ENCODE data around the gene SH3BP5.
A peak's percentile ranks its signal among the peaks of the same experiment; 100 is the strongest.

Gene SH3BP5

DNA sequence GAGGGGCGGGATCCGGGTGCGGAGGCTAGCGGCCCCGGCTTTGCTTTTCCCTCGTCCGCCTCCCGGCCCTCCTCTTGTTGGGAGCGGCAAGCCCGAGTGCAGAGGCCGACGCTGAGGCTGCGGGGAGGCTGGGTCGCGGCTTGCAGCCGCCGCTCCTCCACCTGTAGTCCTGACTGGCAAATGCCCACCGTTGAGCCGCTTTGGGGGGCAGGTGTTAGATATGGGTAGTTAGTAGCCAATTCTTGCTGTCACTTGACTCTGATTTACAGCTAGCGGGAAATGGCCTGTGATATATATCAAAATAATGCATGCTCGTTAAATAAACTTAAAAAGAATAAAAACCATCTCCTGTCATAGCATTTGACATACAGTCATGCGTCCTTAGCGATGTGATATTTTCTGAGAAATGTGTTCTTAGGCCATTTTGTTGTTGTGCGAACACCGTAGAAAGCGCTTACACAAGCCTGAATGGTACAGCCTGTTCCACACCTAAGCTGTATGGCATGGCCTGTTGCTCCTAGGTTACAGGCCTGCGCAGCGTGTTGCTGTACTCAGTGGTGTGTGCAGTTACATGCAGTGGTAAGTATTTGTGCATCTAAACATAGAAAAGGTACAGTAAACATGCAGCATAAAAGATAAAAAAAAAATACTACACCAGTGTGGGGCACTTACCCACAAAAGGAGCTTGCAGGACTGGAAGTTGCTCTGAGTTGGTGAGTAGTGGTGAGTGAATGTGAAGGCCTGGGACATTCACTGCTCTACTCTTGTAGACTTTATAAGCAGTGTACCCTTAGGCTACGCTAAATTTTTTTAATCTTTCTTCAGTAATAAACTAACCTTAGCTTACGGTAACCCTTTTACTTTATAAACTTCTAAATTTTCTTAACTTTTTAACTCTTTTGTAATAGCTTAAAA, 125.5 kb downstream of the SH3BP5 start:
- TF ChIP-seq, protein P1, sequence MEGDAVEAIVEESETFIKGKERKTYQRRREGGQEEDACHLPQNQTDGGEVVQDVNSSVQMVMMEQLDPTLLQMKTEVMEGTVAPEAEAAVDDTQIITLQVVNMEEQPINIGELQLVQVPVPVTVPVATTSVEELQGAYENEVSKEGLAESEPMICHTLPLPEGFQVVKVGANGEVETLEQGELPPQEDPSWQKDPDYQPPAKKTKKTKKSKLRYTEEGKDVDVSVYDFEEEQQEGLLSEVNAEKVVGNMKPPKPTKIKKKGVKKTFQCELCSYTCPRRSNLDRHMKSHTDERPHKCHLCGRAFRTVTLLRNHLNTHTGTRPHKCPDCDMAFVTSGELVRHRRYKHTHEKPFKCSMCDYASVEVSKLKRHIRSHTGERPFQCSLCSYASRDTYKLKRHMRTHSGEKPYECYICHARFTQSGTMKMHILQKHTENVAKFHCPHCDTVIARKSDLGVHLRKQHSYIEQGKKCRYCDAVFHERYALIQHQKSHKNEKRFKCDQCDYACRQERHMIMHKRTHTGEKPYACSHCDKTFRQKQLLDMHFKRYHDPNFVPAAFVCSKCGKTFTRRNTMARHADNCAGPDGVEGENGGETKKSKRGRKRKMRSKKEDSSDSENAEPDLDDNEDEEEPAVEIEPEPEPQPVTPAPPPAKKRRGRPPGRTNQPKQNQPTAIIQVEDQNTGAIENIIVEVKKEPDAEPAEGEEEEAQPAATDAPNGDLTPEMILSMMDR (IDR thresholded peaks at IDR 0.05; ENCODE audit: control insufficient read depth, insufficient read depth, low read depth, low read length, missing control alignments), result no peak
- DNase-seq (ENCODE audit: low read depth), result no peak
- H3K4me3 ChIP-seq (ENCODE audit: control insufficient read depth, low read depth, low read length), result peak overlapping the region; percentile 96

DNA sequence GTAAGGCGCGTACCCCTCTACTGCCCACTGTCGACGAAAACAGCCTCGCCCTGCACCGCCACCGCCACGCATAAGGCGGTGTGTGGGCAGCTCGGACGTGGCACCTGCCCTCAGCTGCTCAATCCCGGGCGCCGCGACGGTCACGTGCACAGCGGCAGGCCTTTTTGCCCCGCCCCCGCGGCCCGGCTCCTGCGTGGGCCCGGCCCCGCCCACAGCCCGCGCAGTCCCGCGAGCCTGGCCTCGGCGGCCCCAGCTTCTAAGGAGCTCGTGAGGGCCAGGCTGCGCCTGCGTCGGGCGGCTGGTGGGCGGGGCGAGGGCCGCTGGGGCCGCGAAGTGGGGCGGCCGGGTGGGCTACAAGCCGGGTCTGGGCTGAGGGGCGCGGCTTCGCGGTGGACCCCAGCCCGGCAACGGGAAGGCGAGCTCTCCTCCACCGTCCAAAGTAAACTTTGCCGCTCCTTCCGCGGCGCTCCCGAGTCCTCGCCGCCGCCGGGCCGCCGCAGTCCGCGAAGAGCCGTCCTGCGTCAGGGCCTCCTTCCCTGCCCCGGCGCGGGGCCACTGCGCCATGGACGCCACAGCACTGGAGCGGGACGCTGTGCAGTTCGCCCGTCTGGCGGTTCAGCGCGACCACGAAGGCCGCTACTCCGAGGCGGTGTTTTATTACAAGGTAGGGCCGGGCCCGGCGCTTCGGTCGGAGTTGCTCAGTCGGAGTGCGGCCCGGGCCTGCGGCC, 126.3 kb downstream of the SH3BP5 start, which contains the start of gene CAPN7:
Gene CAPN7, plus strand, starts transcription at position 313 of the 728 bp plus-strand sequence. Its CDS starts 250 bp downstream, at position 563.
- DNase-seq (ENCODE audit: low read depth), result peak; percentile 69
- peak within 1 kb of the TSS; percentile 96 for H3K4me3 ChIP-seq (ENCODE audit: control insufficient read depth, low read depth, low read length)
- TF ChIP-seq, protein P1 (IDR thresholded peaks at IDR 0.05; ENCODE audit: control insufficient read depth, insufficient read depth, low read depth, low read length, missing control alignments), result peak; percentile 57

DNA sequence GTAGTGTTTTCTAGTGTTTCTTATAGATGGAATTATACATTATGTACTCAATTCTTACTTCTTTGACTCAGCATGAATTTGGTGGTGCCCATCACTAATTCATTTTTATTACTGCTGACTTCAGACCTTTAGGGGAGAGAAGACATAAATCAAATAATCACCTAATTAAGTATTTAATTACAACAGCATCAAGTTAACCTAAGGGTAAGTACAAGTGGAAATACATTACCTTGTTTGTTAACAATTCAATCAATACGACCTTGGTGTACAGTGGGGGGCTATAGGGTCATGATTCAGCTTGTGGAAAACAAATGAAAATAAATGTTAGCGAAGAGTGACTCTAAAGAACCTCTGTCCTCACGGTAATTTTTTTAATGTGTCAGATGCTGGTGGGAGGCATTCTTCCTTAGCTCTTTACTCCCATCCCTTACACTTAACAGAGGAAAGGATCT, 126.9 kb downstream of the SH3BP5 start:
- peak overlapping the region; percentile 55 for H3K4me3 ChIP-seq (ENCODE audit: control insufficient read depth, low read depth, low read length)
- TF ChIP-seq, protein P1 (IDR thresholded peaks at IDR 0.05; ENCODE audit: control insufficient read depth, insufficient read depth, low read depth, low read length, missing control alignments), result no peak
- no peak for DNase-seq (ENCODE audit: low read depth)
